Measurements from ENCODE around the gene ARID3A.

DNA sequence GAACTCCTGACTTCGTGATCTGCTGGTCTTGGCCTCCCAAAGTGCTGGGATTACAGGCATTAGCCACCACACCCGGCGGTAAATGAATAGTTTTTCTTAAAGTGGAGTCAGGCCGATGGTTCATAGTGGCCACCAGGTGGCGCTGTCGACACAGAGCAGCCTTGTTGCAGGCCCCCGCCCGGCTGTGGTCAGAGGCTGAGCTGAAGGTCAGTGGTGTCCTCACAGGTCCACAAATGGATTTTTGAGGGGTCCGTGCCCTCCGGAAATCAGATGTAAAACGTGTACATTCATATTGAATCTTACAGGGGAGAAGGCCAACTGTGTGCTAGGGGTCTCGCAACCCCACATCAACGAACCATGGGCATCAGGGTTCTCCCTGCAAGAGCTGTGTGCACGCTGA, 44.9 kb downstream of the ARID3A start:
- TF ChIP-seq, protein P1, sequence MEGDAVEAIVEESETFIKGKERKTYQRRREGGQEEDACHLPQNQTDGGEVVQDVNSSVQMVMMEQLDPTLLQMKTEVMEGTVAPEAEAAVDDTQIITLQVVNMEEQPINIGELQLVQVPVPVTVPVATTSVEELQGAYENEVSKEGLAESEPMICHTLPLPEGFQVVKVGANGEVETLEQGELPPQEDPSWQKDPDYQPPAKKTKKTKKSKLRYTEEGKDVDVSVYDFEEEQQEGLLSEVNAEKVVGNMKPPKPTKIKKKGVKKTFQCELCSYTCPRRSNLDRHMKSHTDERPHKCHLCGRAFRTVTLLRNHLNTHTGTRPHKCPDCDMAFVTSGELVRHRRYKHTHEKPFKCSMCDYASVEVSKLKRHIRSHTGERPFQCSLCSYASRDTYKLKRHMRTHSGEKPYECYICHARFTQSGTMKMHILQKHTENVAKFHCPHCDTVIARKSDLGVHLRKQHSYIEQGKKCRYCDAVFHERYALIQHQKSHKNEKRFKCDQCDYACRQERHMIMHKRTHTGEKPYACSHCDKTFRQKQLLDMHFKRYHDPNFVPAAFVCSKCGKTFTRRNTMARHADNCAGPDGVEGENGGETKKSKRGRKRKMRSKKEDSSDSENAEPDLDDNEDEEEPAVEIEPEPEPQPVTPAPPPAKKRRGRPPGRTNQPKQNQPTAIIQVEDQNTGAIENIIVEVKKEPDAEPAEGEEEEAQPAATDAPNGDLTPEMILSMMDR (conservative IDR thresholded peaks at IDR 0.05; ENCODE audit: low read depth, low read length) = peak; percentile 74
- no peak for TF ChIP-seq EZH2 (IDR thresholded peaks at IDR 0.05; ENCODE audit: low read length, unreplicated experiment)
